ENCODE measurements around the gene RFX5.
"Not testable (repeated sequence)": the region's sequence is repeated elsewhere in the genome, so short reads cannot be mapped to it uniquely, and the experiment has no call there.

RFX5 gene

GRCh38 chr1:151362308-151363155 is 15.5 kb upstream of the RFX5 start:
- no peak for DNase-seq (ENCODE audit: low read depth in 4 of 4, low spot score in 1 of 4)

- no peak for DNase-seq (ENCODE audit: low read depth in 4 of 4, low spot score in 1 of 4)
Measured at GRCh38 chr1:151361883-151362282, 14.8 kb upstream of the RFX5 start.

DNA sequence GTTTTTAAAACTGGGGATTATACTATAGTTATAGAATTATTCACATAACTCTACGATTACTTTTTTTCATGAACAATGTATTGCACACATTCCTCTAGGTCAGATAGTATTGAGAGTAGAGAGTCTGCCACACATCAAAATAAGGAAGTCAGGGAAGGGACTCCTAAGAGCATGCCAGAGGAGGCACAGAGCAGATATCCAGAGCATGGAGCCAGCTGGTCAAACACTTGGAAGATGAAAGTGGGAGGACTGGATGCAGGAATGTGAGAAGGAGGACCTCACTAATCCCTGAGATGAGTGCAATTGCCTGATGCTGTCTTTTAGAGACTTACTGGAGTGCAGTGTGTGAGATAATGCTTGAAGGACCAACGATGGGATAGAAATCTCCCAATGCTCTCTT is 9.6 kb upstream of the RFX5 start:
- no peak for DNase-seq (ENCODE audit: low read depth in 4 of 4, low spot score in 1 of 4)

- no peak for DNase-seq (ENCODE audit: low read depth in 4 of 4, low spot score in 1 of 4)
Measured at GRCh38 chr1:151352021-151352718, 5.1 kb upstream of the RFX5 start.

DNA sequence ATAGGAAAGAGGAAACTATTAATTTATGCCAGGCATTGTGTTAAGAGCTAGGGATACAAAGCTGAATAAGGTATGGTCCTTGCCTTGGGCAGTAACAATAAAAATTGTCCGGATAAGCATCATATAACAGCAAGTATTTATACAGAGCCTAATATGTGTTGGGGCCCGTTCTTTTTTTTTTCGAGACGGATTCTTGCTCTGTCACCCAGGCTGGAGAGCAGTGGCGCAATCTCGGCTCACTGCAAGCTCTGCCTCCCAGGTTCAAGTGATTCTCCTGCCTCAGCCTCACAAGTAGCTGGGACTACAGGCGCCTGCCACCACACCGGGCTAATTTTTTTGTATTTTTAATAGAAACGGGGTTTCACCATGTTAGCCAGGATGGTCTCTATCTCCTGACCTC is 3.3 kb upstream of the RFX5 start:
- not testable (repeated sequence) for DNase-seq (ENCODE audit: low read depth in 4 of 4, low spot score in 1 of 4)

GRCh38 chr1:151347523-151348246 is 633 bp upstream of the RFX5 start:
- no peak for DNase-seq (ENCODE audit: low read depth in 4 of 4, low spot score in 1 of 4)

DNA sequence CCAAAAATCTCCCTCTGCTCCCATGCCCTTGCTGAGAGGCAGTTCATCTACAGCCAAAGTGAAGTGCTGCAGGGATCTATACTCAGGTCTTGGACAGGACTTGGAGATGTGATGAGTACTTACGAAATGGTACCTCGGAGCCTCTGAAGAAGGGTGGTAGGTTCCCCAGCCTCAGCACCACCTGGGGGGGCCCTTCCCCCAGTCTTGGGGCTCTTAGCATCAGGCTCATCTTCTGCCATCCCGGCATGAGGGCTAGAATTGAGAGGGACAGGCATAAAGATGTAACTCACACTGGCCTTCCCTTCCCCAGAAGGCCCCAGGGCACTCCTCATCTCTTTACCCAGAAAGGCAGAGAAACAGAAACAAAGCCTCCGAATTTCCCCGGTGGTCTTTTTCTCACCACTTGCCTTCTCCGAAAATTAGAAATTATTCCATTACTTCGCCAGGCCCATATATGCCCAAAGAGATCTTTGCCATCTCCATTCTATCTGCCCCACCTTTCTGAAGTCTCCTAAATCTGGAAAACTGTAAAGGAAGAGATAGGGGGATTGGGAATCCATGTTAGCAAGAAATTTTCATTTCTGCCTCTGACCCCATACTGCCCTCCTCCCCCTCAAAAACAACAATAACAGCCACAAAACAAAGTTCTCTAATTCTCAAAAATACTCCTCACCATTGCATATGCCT is 827 bp downstream of the RFX5 start:
- no peak for DNase-seq (ENCODE audit: low read depth in 4 of 4, low spot score in 1 of 4)

- no peak for DNase-seq (ENCODE audit: low read depth in 4 of 4, low spot score in 1 of 4)
Measured at GRCh38 chr1:151344291-151344690, 2.8 kb downstream of the RFX5 start.

- no peak for DNase-seq (ENCODE audit: low read depth in 4 of 4, low spot score in 1 of 4)
Measured at GRCh38 chr1:151343587-151343986, 3.5 kb downstream of the RFX5 start.

- no peak for DNase-seq (ENCODE audit: low read depth in 4 of 4, low spot score in 1 of 4)
Measured at GRCh38 chr1:151342569-151342968, 4.5 kb downstream of the RFX5 start.

GRCh38 chr1:151342021-151342420 is 5.0 kb downstream of the RFX5 start:
- no peak for DNase-seq (ENCODE audit: low read depth in 4 of 4, low spot score in 1 of 4)

GRCh38 chr1:151340870-151341754 is 5.9 kb downstream of the RFX5 start:
- peak in 1 of 4 experiments; percentile 17 for DNase-seq (ENCODE audit: low read depth in 4 of 4, low spot score in 1 of 4)

DNA sequence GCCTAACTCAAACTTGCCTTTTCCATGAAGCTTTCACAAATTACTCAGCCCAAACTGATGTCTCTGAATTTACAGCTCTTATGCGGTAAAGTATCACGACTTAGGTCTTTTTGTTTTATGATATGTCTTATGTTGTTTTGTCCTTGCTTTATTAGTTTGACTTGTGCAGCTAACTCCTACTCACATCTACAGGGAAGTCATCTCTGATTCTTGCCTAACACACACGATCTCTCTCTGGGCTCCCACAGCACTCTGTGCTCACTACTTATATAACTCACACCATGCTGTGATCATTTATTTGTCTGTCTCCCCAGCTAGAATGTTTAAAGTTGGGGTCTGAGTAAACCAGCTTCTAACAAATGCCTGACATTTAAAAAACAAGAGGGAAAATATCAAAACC is 10.5 kb downstream of the RFX5 start:
- DNase-seq (ENCODE audit: low read depth in 4 of 4, low spot score in 1 of 4), result no peak

DNA sequence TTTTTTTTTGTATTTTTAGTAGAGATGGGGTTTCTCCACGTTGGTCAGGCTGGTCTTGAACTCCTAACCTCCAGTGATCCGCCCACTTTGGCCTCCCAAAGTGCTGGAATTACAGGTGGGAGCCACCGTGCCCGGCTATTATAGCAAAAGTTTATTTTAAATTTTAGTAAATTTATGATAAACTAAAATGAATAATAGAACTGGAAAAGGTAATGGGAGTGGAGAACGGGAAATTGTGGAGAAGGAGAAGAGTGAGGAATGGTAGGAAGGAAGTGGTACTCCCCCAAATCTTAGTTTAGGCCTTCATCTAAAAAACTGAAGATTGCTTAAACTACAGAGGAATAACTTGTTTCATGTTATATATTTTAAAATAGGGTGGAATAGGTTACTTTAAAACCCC is 12.2 kb downstream of the RFX5 start:
- DNase-seq (ENCODE audit: low read depth in 4 of 4, low spot score in 1 of 4), result no peak

DNA sequence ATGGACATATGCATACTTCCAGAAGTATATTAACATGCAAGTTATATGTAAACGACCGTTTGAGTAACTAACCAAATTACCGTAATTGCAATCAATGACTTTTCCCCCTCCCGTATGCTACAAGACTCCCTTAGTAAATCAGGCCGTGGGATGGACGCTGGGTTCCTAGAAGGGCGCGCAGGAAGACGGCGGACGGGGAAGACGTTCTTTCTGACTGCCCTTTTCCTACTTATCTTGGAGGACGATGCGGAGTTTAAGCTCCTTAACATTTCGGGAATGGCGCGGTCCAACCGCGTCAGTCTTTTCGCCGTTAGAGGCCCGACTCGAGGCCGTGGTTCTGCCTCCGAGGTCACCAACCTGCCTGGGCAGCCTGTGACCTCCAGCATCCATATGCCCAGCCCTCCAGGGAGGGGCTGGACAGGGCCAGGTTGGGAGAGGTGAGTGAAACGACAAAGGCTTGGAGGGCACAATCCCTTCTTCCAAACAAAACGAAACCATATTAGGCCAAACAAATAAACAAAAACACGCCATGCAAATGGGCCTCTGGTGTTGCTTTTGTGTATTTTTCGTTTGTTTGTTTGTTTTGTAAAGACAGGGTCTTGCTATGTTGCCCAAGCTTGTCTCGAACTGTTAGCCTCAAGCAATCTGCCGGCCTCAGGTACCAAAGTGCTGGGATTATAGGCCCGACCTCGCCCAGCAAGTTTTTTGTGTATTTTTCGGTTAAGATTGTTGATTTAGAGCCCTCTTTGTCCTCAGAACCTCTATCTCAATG is 19.0 kb downstream of the RFX5 start:
- DNase-seq (ENCODE audit: low read depth in 4 of 4, low spot score in 1 of 4), result no peak

- peak; percentile 56 to 85 (median 74) for DNase-seq (ENCODE audit: low read depth in 4 of 4, low spot score in 1 of 4)
Measured at GRCh38 chr1:151327223-151327902, 19.7 kb downstream of the RFX5 start, which contains the start of gene PI4KB. Gene PI4KB (minus strand): TSS chr1:151327416. CDS start chr1:151316481, 10,935 bp downstream.

DNA sequence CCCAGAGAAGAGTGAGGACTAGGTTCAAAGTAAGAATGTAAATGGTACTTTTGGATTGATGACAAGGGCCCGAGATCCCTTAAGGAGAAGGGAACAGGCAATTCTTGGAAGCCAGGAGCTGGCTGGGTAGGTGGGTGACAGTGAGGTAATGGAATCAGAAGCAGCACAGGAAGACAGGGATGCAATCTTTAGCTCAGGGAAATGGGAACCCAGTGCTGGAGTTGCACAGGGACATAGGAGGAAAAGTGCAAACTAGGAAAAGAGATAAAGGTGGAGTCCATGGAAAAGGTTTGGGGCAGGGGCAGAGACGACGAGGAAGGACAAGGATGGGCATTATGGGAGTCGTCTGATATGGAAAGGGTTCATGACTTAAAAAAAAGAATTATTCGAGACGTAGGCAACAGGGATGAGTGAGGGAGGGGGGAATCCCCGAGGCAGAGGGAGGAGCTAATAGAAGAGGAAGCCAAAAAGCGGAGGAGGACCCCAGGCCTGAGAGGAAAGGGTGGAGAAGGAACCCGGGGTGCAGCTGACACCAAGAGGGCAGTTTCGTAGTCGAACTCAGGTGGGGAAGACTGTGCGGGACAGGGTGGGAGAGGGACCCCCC is 20.3 kb downstream of the RFX5 start:
- peak in 2 of 4 experiments; percentile 32 to 47 for DNase-seq (ENCODE audit: low read depth in 4 of 4, low spot score in 1 of 4)

- DNase-seq (ENCODE audit: low read depth in 4 of 4, low spot score in 1 of 4), result no peak
Measured at GRCh38 chr1:151325646-151326429, 21.2 kb downstream of the RFX5 start.
